ENCODE data around the gene MAD1L1.

MAD1L1 gene

GRCh38 chr7:2099048-2099957 is 133.4 kb downstream of the MAD1L1 start:
- DNase-seq = no peak

- DNase-seq = no peak
Measured at GRCh38 chr7:2098496-2098895, 134.2 kb downstream of the MAD1L1 start.

DNA sequence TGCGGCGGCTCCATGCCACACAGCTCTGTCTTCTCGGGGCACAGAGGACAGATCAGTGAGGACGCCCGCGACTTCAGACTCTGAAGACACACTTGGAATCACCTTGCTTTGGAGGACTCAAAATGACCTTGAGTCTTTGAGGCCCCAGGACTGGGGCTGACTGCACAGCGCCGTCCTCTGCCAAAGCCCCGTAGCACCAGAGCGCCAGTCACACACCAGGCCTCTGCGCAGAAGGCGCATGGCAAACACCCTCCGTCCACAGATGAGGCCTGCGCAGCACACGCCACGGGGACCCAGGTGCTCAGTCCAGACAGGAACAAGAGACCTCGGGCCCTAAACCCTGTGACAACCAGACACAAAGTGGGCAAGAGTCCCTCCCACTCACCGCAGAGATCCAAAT is 134.7 kb downstream of the MAD1L1 start:
- DNase-seq = no peak

- no peak for DNase-seq
Measured at GRCh38 chr7:2097492-2097891, 135.3 kb downstream of the MAD1L1 start.

- DNase-seq = no peak
Measured at GRCh38 chr7:2096692-2097387, 135.9 kb downstream of the MAD1L1 start.

DNA sequence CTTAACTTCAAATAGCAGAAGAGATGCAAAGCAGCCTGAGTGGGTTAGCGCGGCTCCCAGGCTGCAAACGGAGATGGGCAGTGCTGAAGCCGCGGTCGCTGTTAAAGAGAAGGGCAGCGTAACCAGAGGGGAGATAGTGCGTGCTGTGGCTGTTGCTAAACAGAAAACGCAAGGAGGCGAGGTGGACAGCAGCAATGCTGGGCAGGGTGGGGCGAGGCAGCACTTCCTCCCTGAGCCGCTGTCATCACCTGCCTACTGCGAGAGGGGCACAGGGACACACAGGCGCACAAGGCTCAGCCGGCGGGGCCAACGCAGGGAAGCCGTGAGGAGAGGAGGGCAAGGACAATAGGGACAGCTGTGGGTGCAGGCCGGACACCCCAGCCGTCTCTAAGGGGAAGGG is 137.3 kb downstream of the MAD1L1 start:
- DNase-seq = no peak

- DNase-seq = no peak
Measured at GRCh38 chr7:2094454-2095045, 138.2 kb downstream of the MAD1L1 start.

DNA sequence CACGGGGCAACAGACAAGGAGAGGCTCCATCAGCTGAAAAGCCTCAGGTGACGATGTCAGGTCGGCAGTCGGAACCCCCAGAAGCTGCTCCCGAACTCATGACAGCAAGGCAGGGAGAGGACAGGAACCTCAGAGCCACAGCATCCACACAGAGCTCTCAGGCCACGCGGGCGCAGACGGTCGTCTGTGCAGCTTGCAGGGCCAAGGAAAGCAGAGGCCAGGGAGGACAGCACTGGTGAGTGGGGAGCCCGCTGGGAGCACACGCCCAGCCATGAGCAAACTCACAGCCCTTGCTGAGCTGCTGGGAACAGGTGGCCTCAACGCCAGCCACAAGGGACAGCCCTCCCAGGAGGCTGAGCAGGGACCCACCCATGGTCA is 138.9 kb downstream of the MAD1L1 start:
- no peak for DNase-seq

- DNase-seq = no peak
Measured at GRCh38 chr7:2093215-2093842, 139.4 kb downstream of the MAD1L1 start.

- DNase-seq = no peak
Measured at GRCh38 chr7:2092279-2092678, 140.5 kb downstream of the MAD1L1 start.

DNA sequence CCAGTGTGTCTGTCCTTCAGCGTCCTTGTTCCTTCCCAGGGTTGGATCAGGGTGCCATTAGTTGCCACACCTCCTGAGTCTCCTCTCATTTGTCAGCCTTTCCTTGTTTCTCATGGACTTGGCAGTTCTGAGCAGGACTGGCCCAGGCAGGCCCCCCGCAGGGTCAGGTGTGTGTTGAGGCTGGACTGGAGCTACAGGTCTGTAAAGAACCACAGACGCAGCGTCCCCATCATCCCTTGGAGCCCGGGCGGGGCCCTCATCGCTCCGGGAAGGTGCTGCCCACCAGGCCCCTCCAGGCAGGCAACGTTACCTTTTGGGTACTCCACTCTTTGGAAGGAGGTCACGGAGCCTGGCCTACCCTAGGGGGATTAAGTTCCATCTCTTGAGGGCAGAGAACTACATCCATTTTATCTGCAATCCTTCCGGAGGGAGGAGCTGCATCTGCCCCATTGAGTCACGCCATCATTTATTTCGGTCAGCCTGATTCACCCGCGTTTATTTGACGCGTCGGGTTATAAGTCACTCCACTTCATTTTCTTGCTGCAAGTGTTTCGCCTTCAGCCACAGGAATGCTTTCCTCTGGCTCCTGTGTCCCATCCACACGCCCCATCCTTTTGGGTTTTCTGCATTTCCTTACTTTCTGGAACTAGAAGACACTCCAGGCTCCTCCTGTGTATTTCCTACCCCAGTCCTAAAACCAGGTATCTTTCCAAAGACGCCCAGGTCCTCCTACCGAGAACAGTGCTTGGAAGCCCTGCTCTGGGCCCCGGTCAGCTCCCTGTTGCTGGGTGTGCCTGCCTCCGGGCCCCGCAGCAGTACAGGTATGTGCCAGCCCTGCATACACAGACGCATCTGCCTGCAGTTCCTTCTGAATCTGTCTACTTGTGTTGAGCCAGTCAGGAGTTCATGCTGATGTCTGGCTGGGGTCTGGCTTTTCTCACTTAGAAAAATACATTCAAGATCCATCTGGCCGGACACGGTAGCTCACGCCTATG is 141.9 kb downstream of the MAD1L1 start:
- DNase-seq = no peak

DNA sequence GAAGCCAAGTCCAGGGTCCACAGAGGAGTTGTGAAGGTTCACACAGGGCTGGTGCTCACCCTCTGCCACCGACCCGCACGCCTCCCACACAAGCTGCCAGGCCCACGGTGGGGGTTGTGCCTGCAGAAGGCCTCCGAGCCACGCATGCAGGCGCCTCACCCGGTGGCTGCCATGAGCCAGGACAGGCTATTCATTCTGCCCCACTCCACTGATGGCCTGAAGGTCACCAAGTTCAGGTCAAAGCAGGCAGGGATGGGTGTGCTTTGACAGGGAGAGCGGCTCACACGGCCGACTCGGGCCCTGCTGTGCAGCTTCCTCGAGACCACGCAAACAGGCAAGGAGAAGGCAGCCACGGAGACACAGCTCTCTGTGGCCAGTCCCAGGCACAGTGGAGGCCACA is 143.9 kb downstream of the MAD1L1 start:
- DNase-seq = no peak

DNA sequence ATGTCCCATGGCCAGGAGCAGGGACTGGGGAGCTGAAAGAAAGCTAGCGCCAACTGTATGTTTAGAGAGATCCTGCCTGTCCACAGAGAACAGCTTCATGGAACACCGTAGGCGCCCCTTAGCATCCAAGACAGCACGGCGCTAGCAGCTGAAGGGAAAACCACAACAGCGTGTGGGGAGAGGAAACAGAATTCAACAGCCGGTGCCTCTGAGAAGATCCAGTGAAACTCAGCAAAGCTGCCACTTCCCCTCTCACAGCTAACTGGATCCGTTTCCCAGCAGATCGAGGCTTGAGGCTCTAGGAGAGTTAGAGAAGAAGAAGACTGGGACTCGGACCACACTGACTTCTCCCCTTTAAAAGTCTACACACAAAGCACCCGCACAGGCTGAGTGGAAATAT is 145.0 kb downstream of the MAD1L1 start:
- DNase-seq = no peak

DNA sequence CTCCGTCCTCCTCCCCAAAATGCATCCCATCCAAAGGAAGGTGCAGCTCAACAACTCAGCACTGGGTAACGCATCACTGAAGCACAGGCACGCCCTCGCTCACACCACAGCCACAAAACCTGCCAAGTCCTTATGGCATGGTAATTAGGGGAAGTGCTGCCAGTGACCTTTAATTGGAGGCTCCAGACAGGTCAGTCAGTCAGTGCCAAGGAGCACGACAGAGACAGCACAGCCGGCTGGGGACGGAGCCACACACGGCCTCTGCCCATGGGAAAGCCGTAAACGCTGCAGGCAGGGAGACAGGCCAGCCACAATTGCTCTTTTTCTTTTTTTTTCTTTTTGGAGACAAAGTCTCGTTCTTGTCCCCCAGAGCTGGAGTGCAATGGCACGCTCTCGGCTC is 146.5 kb downstream of the MAD1L1 start:
- DNase-seq = no peak

GRCh38 chr7:2085804-2086203 is 146.9 kb downstream of the MAD1L1 start:
- DNase-seq = no peak

GRCh38 chr7:2084781-2085505 is 147.8 kb downstream of the MAD1L1 start:
- DNase-seq = no peak

GRCh38 chr7:2084331-2084730 is 148.4 kb downstream of the MAD1L1 start:
- DNase-seq = no peak

DNA sequence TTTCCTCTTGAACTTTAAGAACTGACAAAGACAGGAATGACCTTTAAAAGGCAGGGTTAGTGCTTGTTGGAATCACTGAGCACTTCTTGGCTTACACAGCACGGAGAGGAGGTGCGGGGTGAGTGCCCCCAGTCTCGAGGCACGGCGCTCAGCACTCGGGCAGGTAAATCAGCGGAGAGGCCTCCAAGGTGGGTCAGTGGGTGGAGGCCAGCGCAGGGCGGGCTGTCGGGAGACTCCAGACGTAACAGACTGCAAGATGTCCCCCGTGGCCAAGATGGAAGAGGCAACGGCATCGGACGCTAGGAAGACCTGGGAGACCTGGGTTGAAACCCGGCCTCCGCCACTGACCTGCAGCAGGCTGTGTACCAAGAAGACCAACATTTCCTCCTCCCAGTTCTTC is 149.4 kb downstream of the MAD1L1 start:
- no peak for DNase-seq

GRCh38 chr7:2082139-2082998 is 150.4 kb downstream of the MAD1L1 start:
- DNase-seq = no peak

DNA sequence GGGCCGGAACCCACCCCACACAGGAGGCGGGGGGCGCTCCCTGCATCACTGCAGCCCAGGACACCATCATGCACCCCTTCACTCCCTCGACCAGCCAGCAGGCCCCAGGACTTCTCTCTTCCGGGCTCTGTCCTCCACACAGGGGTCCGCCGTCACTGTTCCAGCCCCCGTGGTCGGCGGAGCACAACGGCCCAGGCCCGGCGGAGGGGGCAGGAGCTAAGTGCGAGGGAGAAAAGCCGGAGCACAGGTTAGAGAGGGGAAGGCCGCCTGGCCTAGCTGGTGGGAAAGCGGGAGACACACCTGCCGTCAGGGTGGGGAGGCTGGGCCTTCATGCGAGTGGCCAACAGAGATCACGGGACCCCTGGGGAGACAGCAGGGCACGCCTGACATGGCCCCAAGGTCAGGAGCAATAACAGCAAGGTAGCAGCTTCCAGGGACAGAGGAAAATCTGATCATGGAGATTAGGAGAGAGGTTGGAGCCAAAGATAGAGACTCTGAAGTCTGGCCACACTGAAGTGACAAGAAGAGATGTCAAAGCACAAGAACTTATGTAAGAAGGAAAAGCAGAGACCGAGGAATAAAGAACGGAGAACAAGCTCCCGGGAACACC is 151.1 kb downstream of the MAD1L1 start:
- no peak for DNase-seq
